ENCODE data around the gene ADGRD2.

ADGRD2 gene

DNA sequence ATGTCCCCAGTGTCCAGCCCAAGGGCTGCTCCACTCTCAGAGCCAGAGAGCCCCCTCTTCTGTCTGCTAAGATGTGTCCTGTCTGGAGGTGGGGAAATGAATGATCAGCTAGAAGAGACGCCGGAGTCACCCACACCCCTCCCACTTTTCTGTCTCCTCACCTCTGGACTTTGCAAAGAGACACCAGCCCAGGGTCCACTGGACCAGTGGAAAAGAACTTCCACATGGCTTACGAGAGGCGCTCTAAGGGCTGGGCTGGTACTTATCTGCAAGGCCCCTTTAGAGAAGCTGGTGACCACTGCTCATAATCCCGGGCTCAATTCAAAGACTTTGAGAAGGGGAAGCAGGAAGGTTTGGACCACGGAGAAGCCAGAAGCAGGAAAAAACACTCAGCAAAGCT is 47.8 kb downstream of the ADGRD2 start:
- DNase-seq (ENCODE audit: low read depth): no peak

DNA sequence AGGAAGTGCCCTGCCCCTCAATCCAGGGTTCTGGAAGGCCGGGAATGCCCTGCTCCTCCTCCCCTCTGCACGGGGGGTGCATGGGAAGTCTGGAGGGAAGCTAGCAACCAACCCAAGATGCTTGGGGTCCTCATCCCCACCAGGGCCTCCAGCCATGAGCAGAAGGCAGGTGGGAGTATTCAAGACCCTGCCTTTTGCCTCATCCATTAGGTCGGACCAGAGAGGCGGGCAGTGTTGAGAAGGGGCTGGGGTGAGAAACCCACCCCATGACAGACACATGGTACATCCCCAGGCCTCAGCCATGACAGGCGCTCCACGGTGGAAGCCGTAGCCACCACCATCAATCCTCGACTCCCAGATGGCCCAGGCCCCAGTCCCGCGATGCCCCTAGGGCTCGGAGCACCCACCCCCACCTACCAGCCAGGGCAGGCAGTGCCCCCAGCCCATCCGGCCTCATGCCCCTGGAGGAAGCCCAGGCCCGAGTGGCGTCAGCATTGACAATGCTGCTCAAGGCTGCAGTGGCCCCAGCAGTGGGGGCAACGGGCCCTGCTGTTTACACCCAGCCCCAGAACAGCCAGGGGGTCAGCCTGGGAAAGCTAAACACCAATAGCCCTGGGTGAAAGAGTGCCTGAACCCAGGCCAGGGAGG is 48.4 kb downstream of the ADGRD2 start:
- no peak for DNase-seq (ENCODE audit: low read depth)

DNA sequence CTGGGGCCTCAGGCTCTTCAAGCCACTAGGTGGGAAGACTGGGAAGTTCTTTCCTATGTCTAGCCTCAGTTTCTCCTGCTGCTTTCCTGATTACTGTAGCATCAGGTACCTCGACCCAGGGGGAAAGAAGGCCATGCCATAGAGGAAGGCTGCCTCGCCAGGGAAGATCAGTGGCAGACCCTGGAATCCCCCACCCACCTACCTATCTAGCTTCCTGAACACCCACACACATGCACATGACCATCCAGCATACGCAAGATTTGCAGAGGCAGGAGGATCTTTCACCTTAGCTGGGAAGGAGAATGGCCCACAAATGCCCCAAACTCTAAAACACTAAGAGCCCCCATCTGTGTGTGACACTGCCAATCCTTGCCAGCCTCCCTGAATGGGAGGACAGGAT is 49.0 kb downstream of the ADGRD2 start:
- no peak for DNase-seq (ENCODE audit: low read depth)

DNA sequence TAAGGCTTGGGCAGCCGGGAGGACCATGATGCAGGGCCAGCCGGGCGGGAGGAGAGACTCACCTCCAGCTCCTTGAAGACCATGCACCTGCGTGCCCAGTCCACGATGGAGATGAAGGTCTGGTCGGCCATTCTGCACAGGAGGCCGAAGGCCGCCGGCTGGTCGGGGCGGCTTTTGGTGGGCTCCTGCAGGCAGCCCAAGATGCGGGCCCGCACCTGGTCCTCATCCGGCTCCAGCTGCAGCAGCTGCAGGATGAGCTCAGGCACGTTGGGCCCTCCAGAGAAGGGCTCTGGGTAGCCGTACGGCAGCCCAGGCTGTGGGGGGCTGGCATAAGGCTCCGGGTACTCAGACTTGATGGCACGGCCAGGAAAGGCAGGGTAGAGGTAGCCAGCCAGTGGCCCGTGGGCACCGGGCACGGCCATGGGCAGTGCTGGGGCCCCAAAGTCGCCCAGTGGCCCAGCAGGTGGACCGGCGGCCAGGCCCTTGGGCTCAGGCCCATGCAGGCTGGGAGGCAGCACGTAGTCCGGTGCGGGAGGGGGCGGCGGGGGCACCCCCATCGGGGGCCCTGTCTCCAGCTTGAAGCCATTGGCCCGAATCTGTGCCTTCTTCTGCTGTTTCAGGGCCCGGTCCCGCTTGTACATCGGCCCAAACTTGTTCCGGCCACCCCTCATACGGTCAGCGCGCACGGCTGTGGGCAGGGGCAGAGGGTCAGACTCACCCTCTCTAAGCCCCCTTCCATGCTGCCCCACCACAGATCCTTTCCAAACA is 50.0 kb downstream of the ADGRD2 start:
- no peak for DNase-seq (ENCODE audit: low read depth)

DNA sequence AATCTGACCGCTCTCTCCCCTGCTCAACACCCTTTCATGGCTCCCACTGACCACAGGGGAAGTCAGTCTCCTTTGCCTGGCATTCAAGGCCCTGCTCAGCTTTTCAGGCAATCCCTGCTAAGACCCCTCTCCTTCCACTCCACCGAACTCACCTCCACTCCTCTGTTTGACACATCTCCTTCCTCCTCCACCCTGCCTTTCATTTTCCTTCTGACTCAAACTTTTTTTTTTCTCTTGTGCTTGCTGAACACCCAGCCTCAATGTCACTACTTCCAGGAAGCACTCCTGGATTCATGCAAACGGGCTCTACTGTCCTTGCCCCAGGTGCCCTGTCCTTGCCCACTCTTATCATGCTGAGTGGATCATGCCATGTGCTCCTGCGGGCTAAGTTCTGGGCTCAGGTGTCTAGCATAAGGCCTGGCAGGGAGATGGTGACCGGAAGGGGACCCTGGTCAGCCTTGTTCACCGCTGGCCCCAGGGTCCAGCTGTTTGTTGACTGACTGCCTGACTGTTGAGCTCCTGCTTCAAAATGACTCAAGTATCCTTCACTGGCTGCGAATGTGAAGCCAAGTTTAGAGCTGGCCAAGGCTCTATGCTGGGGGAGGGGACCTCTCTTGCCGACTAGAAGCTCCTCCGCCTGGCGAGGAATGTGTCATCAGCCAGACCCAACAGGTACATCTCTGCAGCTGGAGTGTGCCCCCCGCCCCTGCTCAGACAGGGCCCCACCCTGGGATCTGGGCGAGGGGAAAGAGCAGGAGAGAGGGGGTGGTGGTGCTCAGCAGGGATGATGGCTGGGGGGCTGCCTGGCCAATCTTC is 50.8 kb downstream of the ADGRD2 start:
- no peak for DNase-seq (ENCODE audit: low read depth)

DNA sequence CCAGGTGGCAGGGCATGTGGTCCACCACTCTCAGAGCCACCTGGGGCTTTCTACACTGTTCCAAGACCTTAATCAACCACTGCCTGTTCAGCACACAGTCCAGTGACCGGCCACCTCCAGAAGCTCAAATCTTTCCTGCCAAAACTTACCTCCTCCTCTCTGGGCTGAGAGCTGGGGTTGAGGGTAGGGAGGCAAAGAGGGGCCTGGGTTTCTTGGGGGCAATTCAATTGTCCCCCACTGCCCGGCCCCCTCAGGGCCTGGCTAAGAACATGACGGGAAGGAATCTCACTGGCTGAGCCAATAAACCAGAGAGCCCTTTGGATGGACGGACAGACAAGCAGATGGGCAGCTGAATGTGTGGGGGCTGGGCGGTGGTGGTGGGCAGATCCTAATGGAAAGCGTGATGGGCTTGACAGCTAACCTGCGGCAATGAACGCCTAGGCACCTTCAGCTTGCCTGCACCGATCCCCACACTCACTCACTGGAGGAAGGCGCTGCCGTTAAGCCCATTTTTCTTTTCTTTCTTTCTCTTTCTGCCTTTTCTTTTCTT is 51.6 kb downstream of the ADGRD2 start:
- DNase-seq (ENCODE audit: low read depth): no peak

DNA sequence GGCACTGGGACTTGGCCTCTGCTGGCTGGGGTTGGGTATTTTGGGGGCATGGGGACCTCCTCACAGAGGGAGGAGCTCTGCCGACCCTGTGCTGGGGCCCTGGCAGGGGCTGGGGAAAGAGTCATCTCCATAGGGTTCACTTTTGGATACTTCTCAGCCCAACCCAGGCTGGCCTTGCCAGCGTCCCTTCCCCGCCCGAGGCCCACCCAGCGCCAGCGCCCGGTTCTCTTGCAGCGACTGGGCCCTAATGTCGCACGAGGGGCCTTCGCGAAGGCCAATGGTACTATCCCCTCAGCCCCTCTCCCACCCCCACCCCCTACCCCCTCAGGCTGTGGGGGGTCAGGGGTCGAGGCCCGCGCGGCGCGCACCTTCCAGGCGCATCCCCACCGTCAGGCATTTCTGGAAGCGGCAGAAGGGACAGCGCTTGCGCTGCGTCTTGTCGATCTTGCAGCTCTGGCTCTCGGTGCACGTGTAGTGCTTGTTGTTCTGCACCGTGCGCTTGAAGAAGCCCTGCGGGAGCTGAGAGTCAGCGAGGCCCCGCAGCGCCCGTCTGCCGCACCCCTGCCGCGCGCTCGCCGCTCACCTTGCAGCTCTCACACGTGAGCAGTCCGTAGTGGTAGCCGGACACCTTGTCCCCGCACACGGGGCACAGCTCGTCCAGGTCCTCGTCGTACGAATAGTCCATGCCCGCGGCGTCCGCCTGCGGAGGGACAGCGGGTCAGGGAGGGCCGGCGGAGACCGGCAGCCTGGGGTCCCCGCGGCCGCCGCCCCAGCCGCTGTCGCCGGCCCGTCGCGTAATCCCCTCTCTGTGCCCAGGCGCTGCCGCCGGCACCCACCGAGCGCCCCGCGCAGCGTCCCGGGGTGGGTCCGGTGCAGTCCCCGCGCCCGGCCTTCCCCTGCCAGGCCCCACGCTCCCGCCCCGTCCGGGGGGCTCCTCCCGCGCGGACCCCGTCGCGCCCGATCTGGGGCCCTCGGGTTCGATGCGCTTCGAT is 52.8 kb downstream of the ADGRD2 start:
- no peak for DNase-seq (ENCODE audit: low read depth)

DNA sequence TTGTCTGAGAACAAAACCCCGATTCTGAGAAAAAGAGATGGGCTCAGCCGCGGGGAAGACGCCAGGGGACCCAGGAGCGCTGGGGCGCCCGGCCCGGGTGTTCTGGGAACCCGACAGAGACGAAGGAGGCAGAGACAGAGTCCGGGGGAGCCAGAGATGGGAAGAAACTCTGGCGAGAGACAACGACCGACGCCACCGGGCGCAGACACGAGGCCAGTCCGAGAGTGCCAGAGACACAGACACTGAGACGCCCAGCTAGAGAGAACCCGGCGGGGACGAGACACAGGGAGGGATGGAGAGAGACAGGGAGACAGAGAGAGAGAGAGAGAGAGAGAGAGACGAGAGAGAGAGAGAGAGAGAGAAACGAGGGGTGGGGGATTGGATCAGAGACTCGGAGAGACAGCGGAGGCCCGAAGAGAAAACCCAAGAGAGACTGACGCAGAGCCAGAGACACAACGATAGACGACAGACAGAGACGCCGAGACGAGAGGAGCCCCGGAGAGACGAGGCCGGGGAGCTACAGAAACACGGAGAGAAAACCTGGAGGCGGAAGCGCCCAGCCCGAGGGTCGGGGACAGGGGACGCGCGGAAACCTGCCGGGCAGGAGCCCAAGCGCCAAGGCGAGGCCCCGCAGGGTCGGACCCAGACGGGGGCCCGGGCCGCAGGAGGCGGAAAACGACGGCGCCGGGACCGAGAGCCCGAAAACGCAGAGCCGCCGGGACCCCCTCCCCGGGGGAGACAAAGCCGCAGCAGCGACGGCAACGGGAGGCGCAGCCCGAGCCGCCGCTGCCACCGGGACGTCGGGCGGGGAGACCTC is 53.7 kb downstream of the ADGRD2 start:
- no peak for DNase-seq (ENCODE audit: low read depth)

DNA sequence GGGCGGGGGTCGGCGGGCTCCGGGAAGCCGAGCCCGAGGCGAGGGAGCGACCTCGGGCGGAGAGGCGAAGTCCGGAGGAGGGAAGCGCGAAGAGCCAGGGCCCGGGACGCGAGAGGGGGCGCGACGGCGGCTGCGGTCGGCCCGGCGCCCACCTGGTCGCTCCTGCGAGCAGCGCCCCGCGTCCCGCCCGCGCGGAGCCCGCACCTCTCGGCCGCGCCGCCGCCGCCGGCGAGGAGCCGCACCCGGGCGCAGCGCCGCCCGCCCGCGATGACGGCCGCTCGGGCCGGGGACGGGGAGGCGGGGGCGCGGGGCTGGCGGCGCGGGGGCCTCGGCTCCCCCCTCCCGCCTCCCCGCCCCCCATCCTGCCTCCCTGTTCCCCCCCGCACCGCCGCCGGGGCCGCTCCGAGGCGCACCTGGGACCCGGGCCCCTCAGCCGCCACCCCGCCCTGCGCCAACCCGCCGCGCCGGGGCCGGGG is 54.3 kb downstream of the ADGRD2 start:
- DNase-seq (ENCODE audit: low read depth): no peak

DNA sequence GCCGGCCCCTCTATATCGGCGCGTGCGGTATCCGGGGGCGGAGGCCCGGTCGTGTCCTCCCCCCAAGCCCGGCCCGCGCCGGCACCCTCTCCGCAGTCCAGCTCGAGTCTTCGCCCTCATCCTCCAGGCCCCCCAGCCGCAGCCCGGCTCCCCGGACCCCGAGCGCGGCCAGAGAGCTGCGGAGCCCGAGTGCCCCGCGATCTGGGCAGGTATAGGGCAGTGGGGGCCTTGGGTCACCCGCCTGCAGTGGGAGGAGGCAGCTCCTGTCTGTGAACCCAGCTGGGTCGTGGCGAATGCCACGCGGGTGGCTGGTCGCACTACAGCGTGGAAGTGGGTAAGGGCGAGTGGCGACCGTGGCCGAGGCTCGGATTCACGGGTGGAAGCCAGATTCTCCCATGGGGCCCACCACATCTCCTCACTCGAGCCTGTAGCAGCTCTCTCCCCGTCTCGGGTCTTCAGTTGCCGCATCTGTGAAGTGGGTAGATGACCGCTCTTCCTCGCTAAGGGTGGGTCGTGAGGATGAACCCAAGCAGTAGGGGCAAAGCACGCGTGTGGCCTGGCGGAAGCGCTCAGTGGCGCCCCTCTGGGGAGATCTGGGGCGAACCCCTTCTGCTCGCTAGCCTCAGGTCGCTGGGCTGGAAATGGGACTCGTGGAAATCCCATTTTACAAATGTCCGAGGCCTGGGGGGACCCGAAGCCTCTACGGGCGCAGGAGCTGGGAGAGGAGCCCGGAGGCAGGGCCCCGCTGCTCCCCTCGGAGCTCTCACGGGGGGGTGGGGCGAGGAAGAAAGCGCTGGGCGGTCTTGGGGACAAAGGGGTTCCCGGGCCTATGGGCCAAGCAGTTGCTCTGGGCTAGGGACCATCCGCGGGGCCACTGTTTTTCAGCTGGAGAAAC is 55.0 kb downstream of the ADGRD2 start:
- no peak for DNase-seq (ENCODE audit: low read depth)

DNA sequence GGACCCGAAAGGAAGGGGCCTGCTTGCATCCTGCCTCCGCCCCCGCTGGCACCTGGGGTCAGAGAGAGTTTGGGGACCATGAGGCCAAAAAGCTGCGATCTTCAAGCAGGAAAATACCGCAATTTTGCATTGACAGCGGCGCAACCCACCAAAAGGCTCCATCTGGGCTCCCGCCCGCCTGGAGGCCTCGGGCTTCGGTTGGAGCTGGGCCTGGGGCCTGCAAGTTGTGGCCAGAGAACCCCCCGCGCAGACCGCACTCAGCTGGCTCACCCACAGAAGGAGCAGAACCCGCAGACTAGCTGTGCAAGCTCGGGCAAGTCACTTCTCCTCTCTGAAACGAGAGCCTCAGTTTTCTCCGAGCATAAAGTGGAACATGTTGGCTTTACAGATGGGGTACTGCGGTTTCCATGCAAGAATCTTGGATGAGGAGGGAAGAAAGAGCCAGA is 55.7 kb downstream of the ADGRD2 start:
- DNase-seq (ENCODE audit: low read depth): no peak

DNA sequence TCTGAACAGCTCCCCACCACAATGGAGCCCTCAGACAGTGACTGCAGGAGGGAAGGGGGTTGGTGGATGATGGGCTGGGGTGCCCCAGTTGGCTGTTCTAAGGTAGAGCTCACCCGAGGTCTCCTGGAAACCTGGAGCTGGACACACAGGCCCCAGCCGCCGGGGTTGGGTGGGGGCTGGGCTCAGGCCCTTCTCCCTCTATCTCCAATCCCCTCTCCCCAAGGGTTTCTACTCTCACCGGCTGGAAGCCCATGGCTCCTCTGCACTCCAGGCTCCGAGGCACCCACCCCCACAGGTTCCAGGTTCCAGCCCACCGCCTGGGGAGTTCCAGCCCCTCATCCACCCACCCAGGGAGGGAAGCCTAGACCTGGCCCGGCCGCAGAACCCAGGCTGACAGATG is 56.2 kb downstream of the ADGRD2 start:
- no peak for DNase-seq (ENCODE audit: low read depth)

DNA sequence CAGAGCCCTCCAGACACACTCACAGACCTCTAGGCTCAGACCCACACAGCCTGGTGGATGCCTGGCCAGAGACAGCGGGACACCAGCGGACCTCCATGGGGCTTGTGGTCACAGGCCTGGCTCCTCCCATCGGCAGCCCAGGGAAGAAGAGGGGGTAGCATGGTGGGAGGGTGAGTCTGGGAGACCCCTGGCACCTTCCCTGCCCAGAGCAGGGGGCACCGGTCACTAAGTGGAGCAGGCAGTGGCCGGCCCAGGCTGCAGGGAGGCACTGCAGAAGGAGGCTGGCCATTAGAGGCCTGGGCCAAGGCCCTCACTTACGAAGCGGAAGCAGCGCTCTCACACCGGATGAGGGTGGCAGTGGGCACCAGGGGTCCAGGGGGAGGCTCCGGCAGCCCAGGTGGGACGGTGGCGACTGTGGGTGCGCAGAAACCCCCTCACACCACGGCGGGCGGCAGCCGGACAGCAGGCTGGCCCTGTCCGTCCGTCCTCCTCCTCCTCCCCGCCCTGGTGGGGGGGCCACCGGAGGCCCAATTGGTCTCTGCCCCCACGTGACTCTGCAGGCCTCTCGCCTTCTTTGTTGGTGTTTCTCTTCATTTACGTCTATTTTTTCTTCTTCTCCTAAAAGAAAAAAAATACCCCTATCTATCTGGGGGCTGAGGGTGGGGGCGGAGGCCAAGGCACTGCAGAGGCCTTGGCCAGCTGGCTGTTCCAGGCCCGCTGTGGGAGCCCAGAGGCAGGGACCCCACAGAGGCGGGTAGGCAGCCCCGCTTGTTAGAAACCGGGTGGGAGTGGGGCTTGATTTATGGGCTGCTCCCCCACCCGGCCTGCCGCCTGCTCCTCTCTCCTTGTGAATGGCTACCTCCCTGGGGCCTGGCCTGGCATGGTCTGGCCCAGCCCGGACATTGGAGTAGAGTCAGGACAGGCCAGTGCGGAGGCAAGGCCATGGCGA is 57.0 kb downstream of the ADGRD2 start, which contains the start of gene NR5A1:
TSS of gene NR5A1 (minus strand) at position 469 of the 949 bp plus-strand sequence. CDS start 4,004 bp downstream, outside the sequence.
- no peak for DNase-seq (ENCODE audit: low read depth)

DNA sequence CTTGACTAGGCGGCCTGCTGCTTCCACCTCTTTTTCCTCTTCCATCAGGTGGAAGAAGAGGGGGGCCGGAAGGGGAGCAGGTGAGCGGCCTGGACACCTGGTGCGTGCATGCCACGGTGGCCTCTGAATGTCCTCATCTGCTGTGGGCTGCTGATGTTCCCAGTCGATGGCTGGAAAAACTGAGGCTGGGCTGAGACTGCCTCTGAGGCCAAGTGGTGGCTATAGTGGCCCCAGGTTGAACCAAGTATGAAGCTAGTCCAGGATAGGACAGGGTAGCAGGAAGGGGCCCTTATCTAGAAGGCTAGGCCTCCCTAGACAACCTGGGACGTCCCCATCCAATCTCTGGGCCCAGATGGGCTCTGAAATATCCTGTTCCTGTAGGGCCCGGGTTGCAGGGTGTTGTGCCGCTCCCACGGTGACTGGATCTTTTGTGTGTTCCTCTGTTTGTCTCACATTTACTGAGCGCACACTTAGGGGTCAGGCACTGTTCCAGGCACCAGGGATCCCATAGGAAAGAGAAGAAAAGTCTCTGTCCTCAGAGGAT is 57.7 kb downstream of the ADGRD2 start:
- no peak for DNase-seq (ENCODE audit: low read depth)

DNA sequence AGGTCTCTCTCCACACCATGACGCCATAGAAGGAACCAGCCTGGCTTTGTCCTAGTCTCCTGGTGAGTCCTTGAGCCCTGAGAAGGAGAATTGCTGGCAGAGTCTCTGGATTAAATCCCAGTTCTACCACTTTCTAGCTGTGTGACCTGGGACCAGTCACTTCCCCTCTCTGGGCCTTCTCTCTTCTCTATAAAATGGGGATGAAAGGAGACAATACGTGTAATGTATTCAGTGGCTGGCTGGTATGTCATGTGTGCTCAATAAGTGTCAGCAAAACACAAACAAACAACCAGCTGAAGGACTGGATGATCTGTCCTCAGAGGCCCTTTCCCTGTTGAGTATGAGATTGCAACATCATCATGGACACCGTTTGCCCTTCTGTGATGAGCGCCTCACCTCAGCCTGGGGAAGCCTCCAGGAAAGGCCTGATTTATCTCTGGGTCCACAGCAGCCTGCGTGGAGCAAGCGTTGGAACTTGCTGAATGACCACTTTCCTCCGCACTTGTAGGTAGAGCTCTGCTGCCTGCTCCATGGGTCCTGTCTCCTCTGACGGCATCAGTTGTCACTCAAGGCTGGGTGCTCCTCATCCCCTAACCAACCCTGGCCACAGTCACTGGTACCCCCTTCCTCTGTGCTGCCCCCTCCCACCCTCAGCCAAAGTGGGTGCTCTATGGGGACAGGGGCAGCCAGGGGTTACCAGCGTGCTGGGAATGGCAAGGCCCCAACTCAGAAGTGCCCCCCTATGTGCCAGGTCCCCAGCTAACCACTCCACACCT is 60.6 kb downstream of the ADGRD2 start:
- no peak for DNase-seq (ENCODE audit: low read depth)

DNA sequence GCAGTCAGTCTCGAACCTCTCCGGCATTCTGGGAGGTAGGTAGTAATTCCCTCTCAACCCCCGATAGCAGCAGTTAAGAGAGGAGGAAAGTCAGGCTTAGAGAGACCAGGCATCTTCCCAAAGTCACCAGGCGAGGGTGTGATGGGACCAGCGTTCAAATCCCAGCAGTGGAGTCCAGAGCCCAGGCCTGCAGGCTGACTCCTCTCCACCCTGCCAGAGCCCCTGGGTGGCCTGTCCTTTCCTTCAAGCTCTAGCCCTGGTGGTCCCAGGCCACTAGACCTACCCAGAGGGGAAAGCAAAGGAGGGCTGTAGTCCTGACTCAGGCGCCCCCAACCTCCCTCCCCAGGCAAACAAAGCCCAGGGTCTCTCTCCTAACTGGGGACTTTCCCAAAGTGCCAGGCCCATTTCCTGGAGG is 61.2 kb downstream of the ADGRD2 start:
- no peak for DNase-seq (ENCODE audit: low read depth)
